ENCODE measurements around the gene HOXA5. TPM values are rescaled to one million over a fixed set of nuclear protein-coding genes. Genes with fewer than 3 reads are reported as not detected.

Gene HOXA5
- total and polyA plus RNA-seq, 2 donors (not counting 3 experiments of a cell fraction or from before 2014, with no cell fraction given): 18.6 to 18.8 TPM

GRCh38 chr7:27116031-27116961 lies 27.2 kb downstream of the HOXA5 start:
- dilution Hi-C loops (cut with MboI; ENCODE audit: extremely low pct_ligation_motif_present, low sequenced_read_pairs) (no loop called here), intact Hi-C loops (cut with micrococcal nuclease) (loop anchor here (10.0 kb wide), 1 partner anchor 961 kb away; the partner anchor contains the start of gene NFE2L3)
- Histone ChIP-seq H2AFZ (ENCODE audit: low read depth, low read length) (no peak overlapping the region), H3K27ac (ENCODE audit: insufficient read depth, low read depth, low read length) (peak overlapping the region; percentile 96), H3K9ac (replicated peaks; ENCODE audit: extremely low read depth, insufficient read depth, low read length) (peak overlapping the region; percentile 97), H3K36me3 (ENCODE audit: control insufficient read depth in 2 of 2, extremely low read depth in 1 of 2, insufficient read depth in 2 of 2, low read length in 2 of 2) (no peaks in the 10 kb centered on the region), H4K20me1 (replicated peaks; ENCODE audit: control insufficient read depth, extremely low read depth, insufficient read depth, low read length) (no peaks in the 10 kb centered on the region), H3K79me2 (ENCODE audit: control insufficient read depth, insufficient read depth, low read length) (peaks cover 90% of the 10 kb centered on the region), H3K27me3 (ENCODE audit: control insufficient read depth in 2 of 2, insufficient read depth in 2 of 2, low read length in 2 of 2) (no peaks in the 10 kb centered on the region), H3K4me1 (ENCODE audit: control insufficient read depth, extremely low read depth, insufficient read depth, low read length) (peaks cover 76% of the 10 kb centered on the region), H3K9me3 (replicated peaks; ENCODE audit: control insufficient read depth, insufficient read depth, low read length) (no peaks in the 10 kb centered on the region), H3K4me2 (ENCODE audit: insufficient read depth, low read length) (peak overlapping the region; percentile 97), H3K9me1 (replicated peaks; ENCODE audit: control insufficient read depth, extremely low read depth, insufficient read depth, low read length) (no peaks in the 10 kb centered on the region), H3K4me3 (replicated peaks in 1 of 3; ENCODE audit: insufficient read depth in 1 of 3, low read depth in 1 of 3, low read length in 3 of 3) (peak overlapping the region; percentile 50 to 91 (median 91))
- peak; percentile 72 for DNase-seq (ENCODE audit: low read depth, low spot score)
- FAIRE-seq: no peak
- POLR2A ChIA-PET: interaction anchor here (1.5 to 1.6 kb wide), 2 partner anchors 18 to 34 kb away, joined by 3 to 4 read pairs; no protein-coding TSS in a partner anchor
- TF ChIP-seq JUN (IDR thresholded peaks at IDR 0.05; ENCODE audit: borderline replicate concordance, insufficient read depth, insufficient read length, low read depth) (no peak), FOS (IDR thresholded peaks at IDR 0.05; ENCODE audit: borderline replicate concordance, insufficient read depth, low read length) (no peak), MAX (IDR thresholded peaks at IDR 0.05; ENCODE audit: insufficient read depth, insufficient read length) (no peak), POLR2A (IDR thresholded peaks at IDR 0.05; ENCODE audit: low read depth, low read length) (peak; percentile 14), MYC (IDR thresholded peaks at IDR 0.05; ENCODE audit: low read depth, low read length) (no peak), EZH2 (IDR thresholded peaks at IDR 0.05; ENCODE audit: borderline replicate concordance, low read depth, low read length, severe bottlenecking) (no peak)
- CTCF ChIA-PET: interaction anchor here (0.8 to 9.1 kb wide), 17 partner anchors 10 to 434 kb away, joined by 3 to 70 read pairs (median 4); partner anchors contain the start of genes HOXA1, HOXA3 and HOXA5
- BruUV-seq (replicated peaks): no TSS peak
